GM10266 (cell line): ENCODE data around the gene ASCC3.
"Not testable (repeated sequence)": the region's sequence is repeated elsewhere in the genome, so short reads cannot be mapped to it uniquely, and the experiment has no call there.

Experiments used
- DNase-seq: peaks from one replicate; pipeline ENCODE4 v3.0.0; 2012; ENCODE audit errors: extremely low spot score
- TF ChIP-seq, protein P1 (sequence below): IDR thresholded peaks from 2 replicates; pipeline ENCODE4 v1.5.1; 2012; ENCODE audit warnings: mild to moderate bottlenecking, low read depth; ENCODE audit not compliant: control insufficient read depth, insufficient read depth; ENCODE audit errors: missing control alignments

The ASCC3 gene

DNA sequence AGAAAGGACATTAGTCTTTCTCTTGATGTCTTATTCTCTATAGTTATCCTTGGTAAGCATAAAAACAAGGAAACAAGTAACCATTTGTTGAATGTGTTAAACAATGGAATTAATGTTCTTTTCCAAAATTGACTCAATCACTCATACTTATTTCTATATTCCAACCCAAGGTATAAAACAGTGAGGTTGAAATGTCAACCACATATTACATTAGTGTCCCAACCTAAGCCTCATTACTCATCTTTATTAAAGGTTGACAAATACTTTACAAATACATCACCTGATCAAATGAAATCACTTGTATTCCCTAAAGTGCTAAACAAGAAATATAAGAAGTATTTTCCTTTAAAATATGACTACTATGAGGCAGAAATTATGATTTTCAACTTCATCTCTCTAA lies 100.5 kb downstream of the ASCC3 start:
- TF ChIP-seq, protein P1, sequence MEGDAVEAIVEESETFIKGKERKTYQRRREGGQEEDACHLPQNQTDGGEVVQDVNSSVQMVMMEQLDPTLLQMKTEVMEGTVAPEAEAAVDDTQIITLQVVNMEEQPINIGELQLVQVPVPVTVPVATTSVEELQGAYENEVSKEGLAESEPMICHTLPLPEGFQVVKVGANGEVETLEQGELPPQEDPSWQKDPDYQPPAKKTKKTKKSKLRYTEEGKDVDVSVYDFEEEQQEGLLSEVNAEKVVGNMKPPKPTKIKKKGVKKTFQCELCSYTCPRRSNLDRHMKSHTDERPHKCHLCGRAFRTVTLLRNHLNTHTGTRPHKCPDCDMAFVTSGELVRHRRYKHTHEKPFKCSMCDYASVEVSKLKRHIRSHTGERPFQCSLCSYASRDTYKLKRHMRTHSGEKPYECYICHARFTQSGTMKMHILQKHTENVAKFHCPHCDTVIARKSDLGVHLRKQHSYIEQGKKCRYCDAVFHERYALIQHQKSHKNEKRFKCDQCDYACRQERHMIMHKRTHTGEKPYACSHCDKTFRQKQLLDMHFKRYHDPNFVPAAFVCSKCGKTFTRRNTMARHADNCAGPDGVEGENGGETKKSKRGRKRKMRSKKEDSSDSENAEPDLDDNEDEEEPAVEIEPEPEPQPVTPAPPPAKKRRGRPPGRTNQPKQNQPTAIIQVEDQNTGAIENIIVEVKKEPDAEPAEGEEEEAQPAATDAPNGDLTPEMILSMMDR, result no peak
- no peak for DNase-seq

DNA sequence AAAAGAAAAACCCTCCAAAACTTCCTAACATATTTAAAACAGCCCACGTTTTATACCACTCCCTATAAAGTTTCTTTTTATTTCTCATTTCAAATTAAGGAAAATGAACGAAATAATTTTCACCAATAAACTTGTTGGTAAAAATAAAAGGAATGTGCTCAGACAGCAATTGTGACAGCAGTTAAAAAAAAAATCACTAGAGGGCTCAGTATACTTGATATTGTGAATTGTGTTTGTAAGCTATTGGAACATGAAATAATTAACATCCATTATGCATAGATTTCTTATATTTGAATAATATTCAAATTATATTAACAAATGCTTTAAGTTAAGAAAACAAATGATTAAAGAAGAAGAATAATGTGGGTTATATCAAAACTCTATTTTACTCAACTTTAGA lies 105.5 kb downstream of the ASCC3 start:
- TF ChIP-seq, protein P1, result no peak
- no peak for DNase-seq

DNA sequence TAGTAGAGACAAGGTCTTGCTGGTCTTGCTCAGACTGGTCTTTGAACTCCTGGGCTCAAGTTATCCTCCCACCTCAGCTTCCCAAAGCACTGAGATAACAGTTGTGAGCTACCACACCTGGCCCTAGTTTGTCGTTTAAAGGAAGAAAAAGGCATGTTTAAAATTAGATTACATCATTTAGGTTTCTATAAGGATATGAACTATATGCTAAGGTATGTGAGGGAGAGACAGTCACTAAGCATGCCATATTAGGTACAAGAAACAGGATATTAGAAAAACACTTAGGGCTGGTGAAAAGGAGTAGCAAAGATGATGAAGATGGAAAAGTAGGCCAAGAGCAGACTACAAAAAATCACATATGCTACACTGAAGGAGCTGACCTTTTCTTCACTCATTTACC lies 106.4 kb downstream of the ASCC3 start:
- TF ChIP-seq, protein P1, result no peak
- DNase-seq, result no peak

DNA sequence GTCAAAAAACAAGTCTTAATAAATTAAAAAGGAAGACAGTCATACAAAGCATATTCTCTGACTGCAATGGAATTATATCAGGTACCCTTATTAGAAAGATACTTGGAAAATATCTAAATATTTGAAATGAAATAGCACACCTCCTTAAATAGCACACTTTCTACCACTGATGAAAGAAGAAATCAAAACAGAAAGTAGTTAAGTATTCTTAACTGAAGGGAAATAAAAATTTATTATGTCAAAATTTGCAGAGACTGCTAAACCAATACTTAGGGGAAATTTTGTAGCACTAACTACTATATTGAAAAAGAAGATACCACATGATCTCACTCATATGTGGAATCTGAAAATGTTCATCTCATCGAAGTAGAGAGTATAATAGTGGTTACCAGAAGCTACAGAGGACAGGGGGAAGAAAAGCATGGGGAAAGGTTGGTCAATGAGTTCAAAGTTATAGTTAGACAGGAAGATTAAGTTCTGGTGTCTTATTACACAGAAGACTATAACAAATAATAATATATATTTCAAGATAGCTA lies 112.2 kb downstream of the ASCC3 start:
- no peak for DNase-seq
- TF ChIP-seq, protein P1, result no peak

DNA sequence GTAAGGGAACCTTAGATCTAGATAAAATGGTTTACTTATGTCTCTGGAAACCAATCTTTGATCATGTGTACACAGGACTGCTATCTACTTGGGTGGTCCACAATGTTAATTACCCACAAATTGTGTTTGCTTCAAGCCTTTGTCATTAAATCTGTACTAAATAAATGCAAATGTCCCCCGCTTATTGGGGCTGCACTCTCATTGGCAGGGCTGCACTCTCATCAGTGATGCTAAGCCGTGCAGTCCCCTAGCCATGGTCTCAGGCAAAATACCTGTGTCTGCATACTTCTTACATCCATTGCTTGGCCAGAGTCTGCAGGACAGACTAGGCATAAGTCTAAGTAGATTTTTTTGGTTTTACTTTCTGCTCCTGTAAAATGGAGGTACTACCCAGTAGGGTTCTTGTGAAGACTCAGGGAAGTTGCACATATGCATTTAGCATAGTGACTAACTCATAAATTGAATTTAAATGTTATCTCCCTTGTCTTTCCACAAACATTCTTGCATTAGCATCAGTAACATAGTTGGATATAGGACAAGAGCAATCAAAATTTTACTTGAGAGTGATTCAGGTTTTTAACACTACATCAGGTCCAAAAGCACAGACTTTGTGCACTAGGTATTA lies 117.4 kb downstream of the ASCC3 start:
- TF ChIP-seq, protein P1, result no peak

DNA sequence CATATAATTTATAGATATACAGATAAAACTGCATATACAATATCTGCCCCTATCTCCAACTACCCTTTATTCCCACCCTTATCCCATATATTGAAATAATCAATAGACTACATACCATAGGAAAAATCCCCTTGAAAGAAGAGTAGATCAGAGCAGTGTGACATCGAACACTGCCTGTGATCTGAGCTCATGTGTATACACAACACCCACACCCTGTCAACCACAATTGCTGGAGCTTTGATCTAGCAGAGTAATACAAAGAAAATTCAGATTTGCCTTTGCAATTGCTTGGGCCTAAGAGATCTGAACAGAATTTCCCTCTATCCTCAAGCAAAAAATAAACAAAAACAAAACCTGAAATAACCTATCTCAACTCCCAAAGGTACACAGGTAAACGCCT lies 119.3 kb downstream of the ASCC3 start:
- TF ChIP-seq, protein P1, result no peak
- DNase-seq, result no peak

More for the DNA sequence above, 117.4 kb downstream of the ASCC3 start:
- DNase-seq, result no peak

DNA sequence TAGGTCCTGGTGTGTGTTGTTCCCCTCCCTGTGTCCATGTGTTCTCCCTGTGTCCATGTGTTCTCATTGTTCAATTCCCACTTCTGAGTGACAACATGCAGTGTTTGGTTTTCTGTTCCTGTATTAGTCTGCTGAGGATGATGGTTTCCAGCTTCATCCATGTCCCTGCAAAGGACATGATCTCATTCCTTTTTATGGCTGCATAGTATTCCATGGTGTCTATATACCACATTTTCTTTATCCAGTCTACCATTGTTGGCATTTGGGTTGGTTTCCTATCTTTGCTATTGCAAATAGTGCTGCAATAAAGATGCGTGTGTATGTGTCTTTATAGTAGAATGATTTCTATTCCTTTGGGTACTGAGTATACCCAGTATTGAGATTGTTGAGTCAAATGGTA lies 122.7 kb downstream of the ASCC3 start:
- not testable (repeated sequence) for DNase-seq

DNA sequence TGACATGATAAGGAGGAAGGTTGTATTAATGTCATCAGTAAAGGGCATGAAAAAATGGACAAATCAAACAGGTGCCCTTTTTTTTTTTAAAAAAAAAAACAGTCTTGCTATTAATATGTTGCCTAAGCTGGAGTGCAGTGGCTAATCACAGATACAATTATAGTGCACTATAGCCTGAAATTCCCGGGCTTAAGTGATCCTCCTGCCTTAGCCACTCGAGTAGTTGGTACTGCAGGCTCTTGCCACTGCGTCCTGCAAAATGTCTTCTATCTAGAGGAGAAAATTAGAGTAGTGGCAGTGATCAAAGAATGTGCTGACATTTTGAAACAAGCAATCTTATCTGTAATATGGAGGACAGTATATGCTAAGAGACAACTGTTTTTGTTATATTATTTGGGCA lies 127.7 kb downstream of the ASCC3 start:
- TF ChIP-seq, protein P1, result no peak
- DNase-seq, result no peak
